IPS-18c (cell line): Measurements from ENCODE around the gene BICDL2.

ENCODE experiments used
- H3K4me3 ChIP-seq: 2 replicates; pipeline ENCODE4 v1.7.0; 2013; ENCODE audit warnings: low read depth, mild to moderate bottlenecking, low read length, moderate library complexity; ENCODE audit not compliant: insufficient read depth
- H3K9me3 ChIP-seq: one replicate; pipeline ENCODE4 v1.6.1; 2013; ENCODE audit warnings: mild to moderate bottlenecking, low read length, moderate library complexity; ENCODE audit not compliant: control insufficient read depth, insufficient read depth

BICDL2 gene

GRCh38 chr16:2987286-2987685 is 49.5 kb downstream of the BICDL2 start:
- H3K9me3 ChIP-seq = no peaks in the 10 kb centered on the region
- H3K4me3 ChIP-seq = no peak overlapping the region

- no peaks in the 10 kb centered on the region for H3K9me3 ChIP-seq
These were observed 50.0 kb downstream of the BICDL2 start for GRCh38 chr16:2986623-2987188.

GRCh38 chr16:2985893-2986355 is 50.8 kb downstream of the BICDL2 start:
- peaks cover 2% of the 10 kb centered on the region for H3K9me3 ChIP-seq
- no peak overlapping the region for H3K4me3 ChIP-seq

More at GRCh38 chr16:2986623-2987188, 50.0 kb downstream of the BICDL2 start:
- H3K4me3 ChIP-seq = no peak overlapping the region

GRCh38 chr16:2985462-2985861 is 51.3 kb downstream of the BICDL2 start:
- Histone ChIP-seq H3K9me3 (peaks cover 2% of the 10 kb centered on the region), H3K4me3 (no peak overlapping the region)

- no peak overlapping the region; the same call in 1 of the 2 replicates for H3K4me3 ChIP-seq
- peaks cover 2% of the 10 kb centered on the region for H3K9me3 ChIP-seq
These were observed 53.0 kb downstream of the BICDL2 start for GRCh38 chr16:2983706-2984136.

- no peak overlapping the region for H3K4me3 ChIP-seq
- H3K9me3 ChIP-seq = peaks cover 2% of the 10 kb centered on the region
These were observed 54.3 kb downstream of the BICDL2 start for GRCh38 chr16:2982402-2982801.

- Histone ChIP-seq H3K9me3 (peaks cover 2% of the 10 kb centered on the region), H3K4me3 (peak overlapping the region; percentile 32; the same call in 1 of the 2 replicates)
These were observed 54.9 kb downstream of the BICDL2 start for GRCh38 chr16:2981899-2982250.

GRCh38 chr16:2981177-2981898 is 55.4 kb downstream of the BICDL2 start:
- H3K9me3 ChIP-seq = peaks cover 2% of the 10 kb centered on the region
- peak overlapping the region; percentile 96 for H3K4me3 ChIP-seq

GRCh38 chr16:2980227-2981176 is 56.2 kb downstream of the BICDL2 start, which contains the start of gene PKMYT1:
Gene PKMYT1 (minus strand): TSS chr16:2980446. CDS start chr16:2979657, 789 bp downstream.
- H3K9me3 ChIP-seq = peaks cover 2% of the 10 kb centered on the region
- peak within 1 kb of the TSS; percentile 96 for H3K4me3 ChIP-seq

GRCh38 chr16:2979669-2980226 is 57.0 kb downstream of the BICDL2 start:
- peak overlapping the region; percentile 96 for H3K4me3 ChIP-seq

More at GRCh38 chr16:2979669-2980226, 57.0 kb downstream of the BICDL2 start:
- peaks cover 2% of the 10 kb centered on the region for H3K9me3 ChIP-seq
